SW 1271 (cell line): ENCODE data around the gene TCF23.
"Not testable (repeated sequence)": the region's sequence is repeated elsewhere in the genome, so short reads cannot be mapped to it uniquely, and the experiment has no call there.

Source experiments
- DNase-seq, 2 experiments: peaks; one replicate each; lab custom pipeline; 2025; lab: John Stamatoyannopoulos, UW

The TCF23 gene

DNA sequence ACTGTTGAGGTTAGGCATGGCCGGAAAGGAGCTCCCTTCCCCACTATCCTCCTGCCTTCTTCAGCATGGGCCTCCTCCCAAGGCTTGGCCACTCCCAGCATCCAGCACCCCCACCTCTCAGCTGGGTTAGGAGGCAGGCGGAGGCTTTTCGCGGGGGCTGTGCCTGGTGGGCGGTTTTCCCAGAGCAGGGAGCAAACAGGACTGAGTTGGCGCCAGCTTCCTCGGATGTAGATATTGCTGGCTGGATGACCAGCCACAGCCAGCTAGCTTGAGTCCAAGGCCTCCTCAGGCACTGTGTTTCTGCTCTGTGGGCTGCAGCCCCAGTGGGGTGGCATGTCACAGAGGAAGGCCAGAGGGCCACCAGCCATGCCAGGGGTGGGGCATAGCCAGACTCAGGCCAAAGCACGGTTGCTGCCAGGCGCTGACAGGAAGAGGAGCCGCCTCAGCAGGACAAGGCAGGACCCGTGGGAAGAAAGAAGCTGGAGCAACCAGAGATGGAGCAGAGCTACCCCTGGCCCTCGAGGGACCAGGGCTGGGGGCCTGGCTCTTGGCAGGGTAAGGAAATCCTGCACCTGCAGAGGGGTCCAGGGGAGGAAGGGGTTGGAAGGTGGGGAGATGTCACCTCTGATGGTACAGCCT lies at the start of gene TCF23:
Gene TCF23, plus strand, starts transcription at position 204 of the 639 bp plus-strand sequence. Its CDS starts 130 bp downstream, at position 334.
- no peak for DNase-seq

- no peak for DNase-seq
Measured at GRCh38 chr2:27099334-27099955, 49.4 kb upstream of the TCF23 start.

- DNase-seq: no peak
Measured at GRCh38 chr2:27100036-27100435, 48.8 kb upstream of the TCF23 start.

- DNase-seq: no peak
Measured at GRCh38 chr2:27102329-27102728, 46.5 kb upstream of the TCF23 start.

- no peak for DNase-seq
Measured at GRCh38 chr2:27105981-27106380, 42.8 kb upstream of the TCF23 start.

DNA sequence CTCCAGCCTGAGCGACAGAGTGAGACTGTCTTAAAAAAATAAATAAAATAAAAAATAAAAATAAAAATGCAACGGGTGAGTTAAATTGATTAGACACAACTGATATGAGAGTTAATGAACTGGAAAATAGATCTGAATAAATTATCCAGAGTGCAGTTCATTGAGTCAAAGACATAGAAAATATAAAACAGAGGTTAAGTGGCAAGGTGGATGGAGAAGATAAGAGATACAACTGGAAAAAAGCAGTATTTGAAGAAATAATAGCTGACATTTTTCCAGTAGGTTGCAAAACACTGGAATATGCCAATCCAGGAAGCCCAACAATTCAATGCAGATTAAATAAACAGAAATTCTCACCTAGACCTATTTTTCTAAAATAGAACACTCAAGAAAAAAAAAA lies 40.6 kb upstream of the TCF23 start:
- no peak for DNase-seq

GRCh38 chr2:27109083-27109482 lies 39.7 kb upstream of the TCF23 start:
- DNase-seq: no peak

GRCh38 chr2:27110603-27111352 lies 38.0 kb upstream of the TCF23 start:
- DNase-seq: not testable (repeated sequence)

- not testable (repeated sequence) for DNase-seq
Measured at GRCh38 chr2:27111392-27112078, 37.3 kb upstream of the TCF23 start.

GRCh38 chr2:27115519-27115918 lies 33.3 kb upstream of the TCF23 start:
- no peak for DNase-seq

GRCh38 chr2:27117995-27118524 lies 30.7 kb upstream of the TCF23 start:
- DNase-seq: no peak

- no peak for DNase-seq
Measured at GRCh38 chr2:27118525-27119329, 30.1 kb upstream of the TCF23 start, which contains the start of gene CGREF1. TSS of gene CGREF1 (minus strand) at chr2:27119128. CDS start at chr2:27104366, 14,762 bp downstream.

GRCh38 chr2:27119330-27119670 lies 29.5 kb upstream of the TCF23 start:
- not testable (repeated sequence) for DNase-seq

GRCh38 chr2:27121906-27122305 lies 26.9 kb upstream of the TCF23 start:
- no peak for DNase-seq

GRCh38 chr2:27122791-27123190 lies 26.0 kb upstream of the TCF23 start:
- DNase-seq: no peak

DNA sequence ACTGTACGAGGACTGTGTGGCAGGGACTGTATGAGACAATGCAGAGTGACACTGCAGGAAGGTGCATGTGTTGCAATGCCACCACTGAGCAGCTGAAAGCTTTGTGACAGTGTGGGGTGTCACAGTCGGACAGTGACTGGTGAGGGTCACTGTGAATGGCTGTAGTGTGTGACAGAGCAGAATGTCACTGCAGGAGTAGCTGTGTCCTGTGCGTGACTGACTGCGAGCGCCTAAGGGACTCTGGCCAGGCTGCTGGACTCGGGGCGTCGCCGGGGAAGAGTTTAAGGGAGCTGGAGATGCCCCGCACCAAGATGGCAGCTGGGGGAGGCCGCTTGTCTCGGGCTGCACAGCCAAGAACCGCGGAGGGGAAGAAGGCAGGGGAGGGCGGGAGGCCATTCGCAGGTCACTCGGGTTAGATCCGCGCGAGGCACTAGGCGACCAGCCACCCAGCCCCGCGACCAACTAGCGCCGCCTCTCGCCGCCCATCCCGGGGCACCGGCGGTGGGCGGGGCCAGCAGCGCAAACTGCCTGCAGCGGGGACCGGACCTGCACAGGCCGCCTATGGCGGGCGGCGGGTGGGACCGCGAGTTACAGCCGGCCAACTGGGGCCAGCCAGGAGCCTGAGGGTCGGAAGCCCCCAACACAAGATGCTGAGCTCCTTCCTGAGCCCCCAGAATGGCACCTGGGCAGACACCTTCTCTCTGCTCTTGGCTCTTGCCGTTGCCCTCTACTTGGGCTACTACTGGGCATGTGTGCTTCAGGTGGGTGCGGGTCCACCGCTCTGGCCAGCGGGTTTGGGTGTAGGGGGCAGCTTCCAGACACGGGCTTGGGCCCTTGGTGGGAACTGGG lies 25.3 kb upstream of the TCF23 start, which contains the start of gene ABHD1:
Gene ABHD1, plus strand, starts transcription at position 514 of the 849 bp plus-strand sequence. Its CDS starts 134 bp downstream, at position 648.
- DNase-seq: no peak

DNA sequence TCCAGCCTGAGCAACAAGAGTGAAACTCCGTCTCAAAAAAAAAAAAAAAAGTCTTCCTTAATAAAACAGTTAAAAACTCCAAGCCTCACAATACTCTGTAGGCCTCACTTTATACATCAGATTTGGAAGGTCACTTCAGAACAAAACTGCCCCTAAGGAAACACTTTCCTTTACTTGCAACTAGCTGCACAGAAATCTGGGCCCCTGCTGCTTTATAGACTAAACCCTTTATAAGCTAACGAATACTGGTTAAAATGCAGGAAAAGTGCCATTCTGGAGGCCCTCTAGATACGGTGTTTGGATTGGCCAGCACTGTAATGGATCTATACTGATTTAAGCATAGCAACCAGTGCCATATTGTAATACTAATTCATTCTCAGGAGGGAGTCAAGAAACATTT lies 23.7 kb upstream of the TCF23 start:
- no peak for DNase-seq

DNA sequence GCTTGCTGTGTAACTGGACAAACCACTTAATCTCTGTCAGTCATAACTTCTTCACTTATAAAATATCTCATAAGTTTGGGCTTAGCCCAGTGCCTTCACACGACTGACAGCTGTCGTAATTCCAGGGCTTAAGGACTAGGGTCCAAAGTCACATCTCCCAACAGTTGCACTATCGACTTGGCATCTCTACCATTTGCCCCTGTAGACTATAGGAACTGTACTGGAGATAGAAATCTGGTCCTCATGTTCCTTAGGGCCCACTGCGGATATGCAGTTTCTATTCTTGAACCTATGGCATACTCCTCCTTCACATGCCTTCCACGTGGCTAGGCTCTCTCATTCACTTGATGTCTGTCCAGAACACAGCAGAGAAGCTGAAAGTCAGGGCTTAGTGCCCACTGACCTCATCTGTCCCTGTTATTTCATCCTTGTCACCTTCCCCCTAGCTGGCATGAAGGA lies 22.5 kb upstream of the TCF23 start:
- no peak for DNase-seq

GRCh38 chr2:27127883-27128667 lies 20.7 kb upstream of the TCF23 start:
- DNase-seq: no peak
